HG03175 (cell line): Measurements from ENCODE around the gene FREY1.
"Not testable (repeated sequence)": the region's sequence is repeated elsewhere in the genome, so short reads cannot be mapped to it uniquely, and the experiment has no call there.

Experiments
- ATAC-seq: cut with Tn5 transposase; IDR thresholded peaks from one replicate; pipeline ENCODE4 v1.9.1; 2021; ENCODE audit warnings: mild to moderate bottlenecking, moderate library complexity; ENCODE audit not compliant: unreplicated experiment

The FREY1 gene

GRCh38 chr11:45917623-45918330 is 10.7 kb upstream of the FREY1 start, which contains the start of gene PEX16:
Gene PEX16 (minus strand): TSS chr11:45917877. CDS start chr11:45917811, 66 bp downstream.
- ATAC-seq = peak; percentile 84

- peak; percentile 0 for ATAC-seq
Observed at GRCh38 chr11:45917286-45917622, 10.2 kb upstream of the FREY1 start.

- ATAC-seq = no peak
Observed at GRCh38 chr11:45915446-45915845, 8.4 kb upstream of the FREY1 start.

- no peak for ATAC-seq
Observed at GRCh38 chr11:45913942-45914635, 7.0 kb upstream of the FREY1 start.

GRCh38 chr11:45913514-45913913 is 6.4 kb upstream of the FREY1 start:
- no peak for ATAC-seq

GRCh38 chr11:45910623-45911022 is 3.6 kb upstream of the FREY1 start:
- ATAC-seq = no peak

GRCh38 chr11:45909594-45910475 is 2.8 kb upstream of the FREY1 start:
- no peak for ATAC-seq

- no peak for ATAC-seq
Observed at GRCh38 chr11:45907911-45908370, 870 bp upstream of the FREY1 start.

- no peak for ATAC-seq
Observed at GRCh38 chr11:45906096-45906682, 882 bp downstream of the FREY1 start.

- ATAC-seq = not testable (repeated sequence)
Observed at GRCh38 chr11:45905576-45905975, 1.5 kb downstream of the FREY1 start.

- no peak for ATAC-seq
Observed at GRCh38 chr11:45905095-45905494, 2.0 kb downstream of the FREY1 start.

GRCh38 chr11:45904309-45904915 is 2.7 kb downstream of the FREY1 start:
- no peak for ATAC-seq

GRCh38 chr11:45902452-45903380 is 4.4 kb downstream of the FREY1 start:
- no peak for ATAC-seq

GRCh38 chr11:45901626-45902025 is 5.4 kb downstream of the FREY1 start:
- no peak for ATAC-seq

- ATAC-seq = no peak
Observed at GRCh38 chr11:45900916-45901617, 6.0 kb downstream of the FREY1 start.

GRCh38 chr11:45900175-45900800 is 6.8 kb downstream of the FREY1 start:
- ATAC-seq = not testable (repeated sequence)

- ATAC-seq = peak; percentile 59
Observed at GRCh38 chr11:45899448-45900174, 7.5 kb downstream of the FREY1 start.

GRCh38 chr11:45899086-45899447 is 8.0 kb downstream of the FREY1 start:
- ATAC-seq = no peak
